ENCODE results near the gene UBE2G1. TPM values are rescaled to one million over a fixed set of nuclear protein-coding genes. Genes with fewer than 3 reads are reported as not detected.

UBE2G1 gene
- total and polyA plus RNA-seq, 2 of the 8 experiments (the other 6 are each of a cell fraction or from before 2014, with no cell fraction given), result 73.9 to 170 TPM

GRCh38 chr17:4386406-4386805, 19.9 kb upstream of the UBE2G1 start (continued):
- TF ChIP-seq CHD7 (IDR thresholded peaks at IDR 0.05; ENCODE audit: insufficient replicate concordance, low read length) (no peak), RFX5 (IDR thresholded peaks at IDR 0.05; ENCODE audit: borderline replicate concordance, low read depth, low read length) (no peak), CEBPB (IDR thresholded peaks at IDR 0.05; ENCODE audit: low read depth, low read length) (no peak), KDM1A (IDR thresholded peaks at IDR 0.05; ENCODE audit: borderline replicate concordance, low read length) (no peak)

All from H1 (cell line).